IMR-90 (cell line): ENCODE data around the gene ABCC3. TPM values are rescaled to one million over a fixed set of nuclear protein-coding genes. Genes with fewer than 3 reads are reported as not detected.

Experiments
- ATAC-seq: fragments of 200-7000 bp; cut with Tn5 transposase; 2 replicates; pipeline ENCODE4 v1.9.1; 2020; ENCODE audit warnings: low read depth, mild to moderate bottlenecking, moderate library complexity
- BruUV-seq: library from RNA; stranded (reverse); fragments of 400-500 nt; replicated peaks from 2 replicates; lab custom pipeline; 2021; lab: Mats Ljungman, UMichigan
- CTCF ChIA-PET: fragments of 300-600 bp; formaldehyde crosslinking; extraction: SDS; loops from one replicate; lab custom pipeline; 2021; ENCODE audit warnings: antibody characterized with exemption; lab: Yijun Ruan, JAX
- POLR2A ChIA-PET: fragments of 300-600 bp; sonication (Branson Sonifier 250); formaldehyde crosslinking; loops from one replicate; lab custom pipeline; 2022; ENCODE audit warnings: antibody characterized with exemption; ENCODE audit not compliant: unreplicated experiment; lab: Charles Lee
- DNase-seq: peaks from one replicate; pipeline ENCODE4 v3.0.0; 2013
- H2AFZ ChIP-seq: replicated peaks from 2 replicates; pipeline ENCODE3; 2013; ENCODE audit warnings: low read length, mild to moderate bottlenecking; ENCODE audit not compliant: poor library complexity
- H2AK5ac ChIP-seq: 2 replicates; pipeline ENCODE4 v1.6.1; 2013; ENCODE audit warnings: low read depth, low read length, inconsistent platforms
- H2AK9ac ChIP-seq: replicated peaks from 2 replicates; pipeline ENCODE3; 2013; ENCODE audit warnings: mild to moderate bottlenecking, low read depth, low read length, moderate library complexity; ENCODE audit not compliant: poor library complexity
- H2BK120ac ChIP-seq: 2 replicates; pipeline ENCODE4 v1.6.1; 2013; ENCODE audit warnings: low read depth, low read length, inconsistent platforms
- H2BK15ac ChIP-seq: 3 replicates; pipeline ENCODE4 v1.6.1; 2013; ENCODE audit warnings: low read depth, low read length, inconsistent platforms
- H2BK20ac ChIP-seq: 2 replicates; pipeline ENCODE4 v1.6.1; 2013; ENCODE audit warnings: low read depth, mild to moderate bottlenecking, inconsistent platforms, low read length, moderate library complexity
- H2BK5ac ChIP-seq: 2 replicates; pipeline ENCODE4 v1.6.1; 2013; ENCODE audit warnings: mild to moderate bottlenecking, low read depth, low read length, inconsistent platforms; ENCODE audit not compliant: poor library complexity, severe bottlenecking
- H3K14ac ChIP-seq: replicated peaks from 2 replicates; pipeline ENCODE4 v1.6.1; 2013; ENCODE audit warnings: low read depth, low read length, inconsistent platforms
- H3K18ac ChIP-seq: 2 replicates; pipeline ENCODE4 v1.6.1; 2013; ENCODE audit warnings: low read depth, low read length, control low read depth
- H3K23ac ChIP-seq: 2 replicates; pipeline ENCODE4 v1.6.1; 2013; ENCODE audit warnings: low read depth, low read length, inconsistent platforms
- H3K27ac ChIP-seq: 2 replicates; pipeline ENCODE4 v1.5.1; 2013; ENCODE audit warnings: mild to moderate bottlenecking, control low read depth, low read length; ENCODE audit not compliant: insufficient read depth
- H3K27me3 ChIP-seq: 2 replicates; pipeline ENCODE4 v1.6.1; 2013; ENCODE audit warnings: low read length; ENCODE audit not compliant: control insufficient read depth, insufficient read depth
- H3K36me3 ChIP-seq: 2 replicates; pipeline ENCODE4 v1.6.1; 2013; ENCODE audit warnings: low read length, mixed read lengths; ENCODE audit not compliant: control insufficient read depth, insufficient read depth
- H3K4ac ChIP-seq: 2 replicates; pipeline ENCODE4 v1.6.1; 2013; ENCODE audit warnings: low read depth, low read length, inconsistent platforms
- H3K4me1 ChIP-seq: 2 replicates; pipeline ENCODE4 v1.6.1; 2013; ENCODE audit warnings: low read length, mixed read lengths; ENCODE audit not compliant: control insufficient read depth, insufficient read depth
- H3K4me2 ChIP-seq: 2 replicates; pipeline ENCODE4 v1.6.1; 2013; ENCODE audit warnings: low read depth, mild to moderate bottlenecking, control low read depth, low read length, moderate library complexity
- H3K4me3 ChIP-seq: 2 replicates; pipeline ENCODE4 v1.5.1; 2013; ENCODE audit warnings: low read depth, mild to moderate bottlenecking, control low read depth, low read length, moderate library complexity; ENCODE audit not compliant: insufficient read depth
- H3K56ac ChIP-seq: 2 replicates; pipeline ENCODE4 v1.6.1; 2013; ENCODE audit warnings: low read length, inconsistent platforms; ENCODE audit not compliant: insufficient read depth; ENCODE audit errors: extremely low read depth
- H3K79me1 ChIP-seq, 2 experiments: 2 replicates each; pipeline ENCODE4 v1.6.1; 2013; ENCODE audit warnings: low read length in 2 of 2, inconsistent platforms in 1 of 2, low read depth in 1 of 2
- H3K9ac ChIP-seq: 2 replicates; pipeline ENCODE4 v1.6.1; 2013; ENCODE audit warnings: low read depth, low read length, control low read depth
- H3K9me1 ChIP-seq: 2 replicates; pipeline ENCODE4 v1.6.1; 2013; ENCODE audit warnings: low read length, inconsistent platforms; ENCODE audit not compliant: insufficient read depth
- H3K9me3 ChIP-seq: 2 replicates; pipeline ENCODE4 v1.6.1; 2013; ENCODE audit warnings: low read length; ENCODE audit not compliant: control insufficient read depth, insufficient read depth
- H4K20me1 ChIP-seq: 2 replicates; pipeline ENCODE4 v1.6.1; 2013; ENCODE audit warnings: low read length, inconsistent platforms; ENCODE audit not compliant: insufficient read depth
- H4K5ac ChIP-seq: 2 replicates; pipeline ENCODE4 v1.6.1; 2013; ENCODE audit warnings: mild to moderate bottlenecking, low read depth, low read length, control low read depth
- H4K8ac ChIP-seq, 2 experiments: 2 replicates each; pipeline ENCODE4 v1.6.1; 2013; ENCODE audit warnings: low read depth in 2 of 2, low read length in 2 of 2, control low read depth in 1 of 2, inconsistent platforms in 1 of 2
- H4K91ac ChIP-seq: 2 replicates; pipeline ENCODE4 v1.6.1; 2013; ENCODE audit warnings: low read depth, low read length, inconsistent platforms; ENCODE audit not compliant: insufficient read depth
- BHLHE40 ChIP-seq: fragments of 150-350 bp; IDR thresholded peaks from 2 replicates; pipeline ENCODE4 v1.6.1; 2016; ENCODE audit warnings: mild to moderate bottlenecking, low read depth, low read length
- CHD1 ChIP-seq: IDR thresholded peaks from 2 replicates; pipeline ENCODE4 v1.6.1; 2012; ENCODE audit warnings: low read depth, low read length, improper control_type of control experiment
- FOS ChIP-seq: fragments of 150-350 bp; IDR thresholded peaks from 2 replicates; pipeline ENCODE4 v1.6.1; 2016; ENCODE audit warnings: low read depth, low read length
- MAFK ChIP-seq: IDR thresholded peaks from 2 replicates; pipeline ENCODE4 v1.6.1; 2012; ENCODE audit warnings: low read depth, low read length, improper control_type of control experiment
- MAZ ChIP-seq: IDR thresholded peaks from 2 replicates; pipeline ENCODE4 v1.6.1; 2012; ENCODE audit warnings: low read depth, mild to moderate bottlenecking, low read length, improper control_type of control experiment, moderate library complexity, borderline replicate concordance
- MXI1 ChIP-seq: IDR thresholded peaks from 2 replicates; pipeline ENCODE4 v1.6.1; 2012; ENCODE audit warnings: low read depth, mild to moderate bottlenecking, low read length, moderate library complexity, borderline replicate concordance
- RCOR1 ChIP-seq: IDR thresholded peaks from 2 replicates; pipeline ENCODE4 v1.6.1; 2012; ENCODE audit warnings: mild to moderate bottlenecking, low read length, improper control_type of control experiment; ENCODE audit not compliant: insufficient replicate concordance
- RFX5 ChIP-seq: IDR thresholded peaks from 2 replicates; pipeline ENCODE4 v1.8.0; 2012; ENCODE audit warnings: low read depth, mild to moderate bottlenecking, low read length, moderate library complexity
- WGBS, 2 experiments: methylation state at CpG; one replicate each; pipeline versions ENCODE4 v1.1.5 to v1.1.7; 2013; ENCODE audit warnings: missing lambda C conversion rate in 2 of 2; ENCODE audit not compliant: insufficient read length in 1 of 2; ENCODE audit errors: extremely low coverage in 2 of 2; 5-methylcytosine and 5-hydroxymethylcytosine counted together
- dilution Hi-C: fragments of 300-500 bp; cut with HindIII; formaldehyde crosslinking; loops from one replicate; pipeline ENCODE4 v1.14.3; 2018; ENCODE audit warnings: low sequenced_read_pairs; ENCODE audit not compliant: unreplicated experiment
- in situ Hi-C: fragments of 300-500 bp; cut with MboI; formaldehyde crosslinking; loops from 3 replicates; pipeline ENCODE4 v1.14.3; 2019; ENCODE audit warnings: low sequenced_read_pairs, inconsistent platforms, mixed read lengths
- intact Hi-C: fragments of 100-400 bp; cut with micrococcal nuclease; formaldehyde crosslinking; loops from 2 replicates; pipeline ENCODE4 v1.10.0; 2022
- polyA plus RNA-seq, 3 experiments: library from polyadenylated mRNA; depleted of rRNA; stranded (reverse); fragments of >200 nt; gene quantifications; 2 replicates each; pipeline ENCODE4 v1.2.3, GENCODE V29; 2012; ENCODE audit warnings: low replicate concordance in 1 of 3
- total RNA-seq: library from RNA; depleted of rRNA; stranded (reverse); fragments of >200 nt; gene quantifications from 2 replicates; pipeline ENCODE4 v1.2.3, GENCODE V29; 2012
- TF ChIP-seq, protein P1 (sequence below): fragments of 150-350 bp; IDR thresholded peaks from 2 replicates; pipeline ENCODE4 v1.6.1; 2016; ENCODE audit warnings: low read depth, mild to moderate bottlenecking, low read length, moderate library complexity, borderline replicate concordance
- TF ChIP-seq, protein P2 (sequence below): fragments of 150-350 bp; IDR thresholded peaks from 2 replicates; pipeline ENCODE4 v1.6.1; 2017; ENCODE audit warnings: mild to moderate bottlenecking, antibody characterized with exemption, low read length, low read depth

Gene ABCC3
- total and polyA plus RNA-seq, 2 of the 4 experiments (the other 2 are of a cell fraction) = 3.2 to 6.6 TPM

DNA sequence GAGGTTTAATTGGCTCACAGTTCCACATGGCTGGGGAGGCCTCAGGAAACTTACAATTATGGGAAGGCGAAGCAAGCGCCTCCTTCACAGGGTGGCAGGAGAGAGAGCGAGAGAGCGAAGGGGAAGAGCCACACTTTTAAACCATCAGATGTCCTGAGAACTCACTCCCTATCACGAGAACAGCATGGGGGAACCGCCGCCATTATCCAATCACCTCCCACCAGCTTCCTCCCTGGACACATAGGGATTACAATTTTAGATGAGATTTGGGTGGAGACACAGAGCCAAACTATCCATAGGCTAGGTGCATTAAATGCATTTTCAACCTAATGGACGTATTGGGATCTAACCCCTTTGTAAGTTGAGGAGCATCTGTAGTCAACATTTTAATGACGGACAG, 78.0 kb downstream of the ABCC3 start:
- Histone ChIP-seq H2AK9ac (no peak overlapping the region), H2BK20ac (no peak overlapping the region), H3K9ac (no peak overlapping the region), H3K27me3 (0 out of 2 replicates have a peak, but pooled peaks cover 1% of the 10 kb centered on the region), H3K14ac (no peak overlapping the region), H3K56ac (no peak overlapping the region), H3K18ac (no peak overlapping the region), H2BK5ac (no peak overlapping the region), H3K23ac (no peak overlapping the region), H3K9me1 (0 out of 2 replicates have a peak, but pooled peaks cover 6% of the 10 kb centered on the region), H3K36me3 (no peaks in the 10 kb centered on the region), H4K91ac (no peak overlapping the region), H4K8ac (no peak overlapping the region), H4K5ac (no peak overlapping the region), H3K9me3 (no peaks in the 10 kb centered on the region), H3K4me2 (no peak overlapping the region), H3K4ac (no peak overlapping the region), H3K79me1 (peaks cover 0 to 12% of the 10 kb centered on the region in 2 experiments; a peak in 2 of 4 replicates), H2BK15ac (no peak overlapping the region), H2AK5ac (no peak overlapping the region), H3K4me1 (peaks cover 7% of the 10 kb centered on the region), H3K4me3 (no peak overlapping the region), H3K27ac (no peak overlapping the region), H2BK120ac (no peak overlapping the region), H2AFZ (no peak overlapping the region), H4K20me1 (no peaks in the 10 kb centered on the region)
- ChIA-PET CTCF (no interaction called here), POLR2A (no interaction called here)
- no peak for TF ChIP-seq RFX5
- TF ChIP-seq, protein P1, sequence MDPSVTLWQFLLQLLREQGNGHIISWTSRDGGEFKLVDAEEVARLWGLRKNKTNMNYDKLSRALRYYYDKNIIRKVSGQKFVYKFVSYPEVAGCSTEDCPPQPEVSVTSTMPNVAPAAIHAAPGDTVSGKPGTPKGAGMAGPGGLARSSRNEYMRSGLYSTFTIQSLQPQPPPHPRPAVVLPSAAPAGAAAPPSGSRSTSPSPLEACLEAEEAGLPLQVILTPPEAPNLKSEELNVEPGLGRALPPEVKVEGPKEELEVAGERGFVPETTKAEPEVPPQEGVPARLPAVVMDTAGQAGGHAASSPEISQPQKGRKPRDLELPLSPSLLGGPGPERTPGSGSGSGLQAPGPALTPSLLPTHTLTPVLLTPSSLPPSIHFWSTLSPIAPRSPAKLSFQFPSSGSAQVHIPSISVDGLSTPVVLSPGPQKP = no peak
- no peak for TF ChIP-seq MAZ
- no peak for TF ChIP-seq MXI1
- TF ChIP-seq FOS = no peak
- TF ChIP-seq BHLHE40 = no peak
- no peak for TF ChIP-seq RCOR1
- no peak for TF ChIP-seq CHD1
- no peak for TF ChIP-seq MAFK
- TF ChIP-seq, protein P2, sequence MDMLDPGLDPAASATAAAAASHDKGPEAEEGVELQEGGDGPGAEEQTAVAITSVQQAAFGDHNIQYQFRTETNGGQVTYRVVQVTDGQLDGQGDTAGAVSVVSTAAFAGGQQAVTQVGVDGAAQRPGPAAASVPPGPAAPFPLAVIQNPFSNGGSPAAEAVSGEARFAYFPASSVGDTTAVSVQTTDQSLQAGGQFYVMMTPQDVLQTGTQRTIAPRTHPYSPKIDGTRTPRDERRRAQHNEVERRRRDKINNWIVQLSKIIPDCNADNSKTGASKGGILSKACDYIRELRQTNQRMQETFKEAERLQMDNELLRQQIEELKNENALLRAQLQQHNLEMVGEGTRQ = no peak
- DNase-seq = no peak
- in situ Hi-C loops = no loop called here
- no TSS peak for BruUV-seq
- WGBS, 2 experiments = no CpG with 5 or more reads among the region's 9 CpGs
- dilution Hi-C loops = no loop called here
- no peak for ATAC-seq
- intact Hi-C loops = no loop called here
